Effector memory CD4-positive, alpha-beta T cell (primary cell): ENCODE results near the gene IFIT3.

ENCODE experiments used
- DNase-seq, 3 donors: peaks; one replicate each; pipeline ENCODE4 v3.0.0-alpha.2; 2020
- H3K27ac ChIP-seq: 2 replicates; pipeline ENCODE4 v1.7.0; 2013; ENCODE audit warnings: mild to moderate bottlenecking, low read length, moderate library complexity; ENCODE audit not compliant: insufficient read depth, poor library complexity, severe bottlenecking
- H3K27me3 ChIP-seq: replicated peaks from 2 replicates; pipeline ENCODE4 v1.7.0; 2013; ENCODE audit warnings: mild to moderate bottlenecking, low read length; ENCODE audit not compliant: insufficient read depth, control insufficient read depth, poor library complexity, severe bottlenecking
- H3K36me3 ChIP-seq: 2 replicates; pipeline ENCODE4 v1.7.0; 2013; ENCODE audit warnings: mild to moderate bottlenecking, low read length, moderate library complexity; ENCODE audit not compliant: control insufficient read depth, insufficient read depth
- H3K4me1 ChIP-seq: 2 replicates; pipeline ENCODE4 v1.7.0; 2013; ENCODE audit warnings: low read length, mild to moderate bottlenecking; ENCODE audit not compliant: control insufficient read depth, insufficient read depth, poor library complexity, severe bottlenecking
- H3K4me3 ChIP-seq: 2 replicates; pipeline ENCODE4 v1.7.0; 2013; ENCODE audit warnings: low read length, low read depth, mild to moderate bottlenecking; ENCODE audit not compliant: insufficient read depth, poor library complexity, severe bottlenecking
- H3K9me3 ChIP-seq: 2 replicates; pipeline ENCODE4 v1.7.0; 2013; ENCODE audit warnings: mild to moderate bottlenecking, low read length, moderate library complexity; ENCODE audit not compliant: control insufficient read depth

IFIT3 gene

DNA sequence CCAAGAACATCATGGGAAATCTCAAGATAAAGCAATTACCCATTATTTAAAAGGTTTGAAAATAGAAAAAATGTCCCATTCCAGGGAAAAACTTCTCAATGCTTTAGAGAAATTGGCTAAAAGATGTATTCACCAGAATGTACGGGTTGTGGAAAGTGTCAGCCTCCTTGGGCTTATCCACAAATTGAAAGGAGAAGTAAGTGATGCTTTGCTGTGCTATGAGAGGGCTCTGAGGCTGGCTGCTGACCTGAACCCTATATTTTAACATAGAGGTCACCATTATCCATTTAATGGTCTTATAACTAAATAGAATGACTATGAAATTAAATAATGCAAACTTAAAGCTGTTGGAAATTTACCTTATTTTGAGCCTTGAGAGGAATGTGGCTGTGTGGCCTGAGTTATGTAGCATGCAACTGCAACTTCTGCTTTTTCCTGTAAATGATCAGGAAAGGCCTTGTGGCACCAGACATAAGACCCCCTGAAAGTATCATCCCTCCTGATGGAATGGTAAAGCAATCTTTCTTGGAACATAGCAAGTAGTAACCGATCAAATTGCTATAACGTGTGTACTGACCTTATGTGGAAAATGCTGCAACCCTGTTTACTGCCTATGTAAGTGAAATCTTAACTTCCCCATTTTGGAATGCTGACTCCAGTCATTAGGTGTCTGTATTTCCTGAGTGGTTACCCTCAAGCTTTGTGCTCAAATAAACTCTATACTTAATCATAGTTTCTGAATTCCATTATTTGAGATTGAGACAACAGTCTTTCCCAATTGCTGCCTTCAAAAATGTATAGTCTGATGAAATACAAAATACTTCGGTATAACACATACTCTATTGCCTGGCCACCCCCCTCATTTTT is 56.9 kb downstream of the IFIT3 start:
- Histone ChIP-seq H3K4me1 (no peaks in the 10 kb centered on the region), H3K27me3 (no peaks in the 10 kb centered on the region), H3K9me3 (no peaks in the 10 kb centered on the region), H3K36me3 (no peaks in the 10 kb centered on the region), H3K4me3 (no peak overlapping the region), H3K27ac (no peak overlapping the region)
- DNase-seq, result no peak

DNA sequence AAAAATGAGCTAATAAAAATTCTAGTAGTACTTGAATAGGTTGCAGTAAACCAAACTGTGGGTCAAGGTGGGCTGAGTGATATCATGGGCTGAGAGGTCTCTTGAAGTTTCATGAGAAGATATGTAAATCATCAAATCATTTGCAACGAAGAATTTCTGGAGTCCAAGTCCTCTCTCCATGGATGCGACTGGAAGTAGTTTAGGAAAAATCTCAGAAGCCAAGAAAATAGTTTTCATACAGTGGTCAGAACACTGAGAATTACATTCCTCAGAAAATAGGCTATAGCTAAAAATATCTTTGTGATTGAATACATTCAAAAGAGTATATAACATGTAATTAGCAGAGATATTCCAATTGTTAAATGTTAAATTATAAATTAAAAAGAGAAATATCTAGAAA is 61.0 kb downstream of the IFIT3 start:
- Histone ChIP-seq H3K27ac (no peak overlapping the region), H3K27me3 (no peaks in the 10 kb centered on the region), H3K4me1 (peaks cover 11% of the 10 kb centered on the region), H3K4me3 (no peak overlapping the region), H3K9me3 (no peaks in the 10 kb centered on the region), H3K36me3 (no peaks in the 10 kb centered on the region)
- no peak for DNase-seq

DNA sequence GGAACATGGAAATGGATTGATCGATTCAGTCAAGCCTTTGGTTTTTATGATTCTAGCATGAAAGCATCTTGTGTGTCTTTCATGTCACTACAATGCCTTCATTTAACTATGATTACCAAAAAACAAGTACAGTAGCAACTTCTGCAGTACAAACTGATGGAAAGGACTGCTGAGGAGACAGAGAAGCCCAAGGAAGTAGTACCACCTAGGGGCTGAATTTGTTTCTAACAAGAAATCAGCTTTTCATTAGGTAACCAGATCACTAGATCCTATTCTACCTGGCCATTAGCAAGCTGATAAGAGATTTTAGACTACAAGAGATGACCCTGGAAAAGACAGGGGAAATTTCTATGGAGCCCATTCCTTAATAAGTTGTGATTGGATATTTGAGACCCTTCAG is 61.5 kb downstream of the IFIT3 start:
- Histone ChIP-seq H3K4me3 (no peak overlapping the region), H3K9me3 (no peaks in the 10 kb centered on the region), H3K4me1 (peaks cover 11% of the 10 kb centered on the region), H3K27ac (no peak overlapping the region), H3K36me3 (no peaks in the 10 kb centered on the region), H3K27me3 (no peaks in the 10 kb centered on the region)
- no peak for DNase-seq
